ENCODE results near the gene CYP4Z1.

CYP4Z1 gene, protein sequence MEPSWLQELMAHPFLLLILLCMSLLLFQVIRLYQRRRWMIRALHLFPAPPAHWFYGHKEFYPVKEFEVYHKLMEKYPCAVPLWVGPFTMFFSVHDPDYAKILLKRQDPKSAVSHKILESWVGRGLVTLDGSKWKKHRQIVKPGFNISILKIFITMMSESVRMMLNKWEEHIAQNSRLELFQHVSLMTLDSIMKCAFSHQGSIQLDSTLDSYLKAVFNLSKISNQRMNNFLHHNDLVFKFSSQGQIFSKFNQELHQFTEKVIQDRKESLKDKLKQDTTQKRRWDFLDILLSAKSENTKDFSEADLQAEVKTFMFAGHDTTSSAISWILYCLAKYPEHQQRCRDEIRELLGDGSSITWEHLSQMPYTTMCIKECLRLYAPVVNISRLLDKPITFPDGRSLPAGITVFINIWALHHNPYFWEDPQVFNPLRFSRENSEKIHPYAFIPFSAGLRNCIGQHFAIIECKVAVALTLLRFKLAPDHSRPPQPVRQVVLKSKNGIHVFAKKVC

DNA sequence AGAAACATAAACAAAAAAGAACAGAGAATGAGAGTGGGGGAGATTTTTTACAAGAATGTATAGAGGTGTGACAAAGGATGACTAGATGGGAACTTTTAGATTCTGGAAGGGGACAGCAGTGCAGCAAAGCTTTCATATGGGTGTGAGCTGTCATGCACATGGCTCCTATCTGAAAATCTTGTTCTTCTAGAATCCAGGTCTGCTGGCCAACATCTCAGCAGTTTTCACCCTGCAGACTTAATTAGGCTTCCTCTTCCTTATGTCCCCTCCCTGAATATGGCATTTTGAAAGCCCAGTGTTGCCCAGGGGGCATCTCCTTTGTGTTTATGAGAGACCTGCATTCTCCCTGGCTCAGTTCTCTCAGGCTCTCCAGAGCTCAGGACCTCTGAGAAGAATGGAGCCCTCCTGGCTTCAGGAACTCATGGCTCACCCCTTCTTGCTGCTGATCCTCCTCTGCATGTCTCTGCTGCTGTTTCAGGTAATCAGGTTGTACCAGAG, at the start of gene CYP4Z1:
Gene CYP4Z1, plus strand, starts transcription at position 135 of the 498 bp plus-strand sequence. Its CDS starts 260 bp downstream, at position 395.
- TF ChIP-seq, protein P1, sequence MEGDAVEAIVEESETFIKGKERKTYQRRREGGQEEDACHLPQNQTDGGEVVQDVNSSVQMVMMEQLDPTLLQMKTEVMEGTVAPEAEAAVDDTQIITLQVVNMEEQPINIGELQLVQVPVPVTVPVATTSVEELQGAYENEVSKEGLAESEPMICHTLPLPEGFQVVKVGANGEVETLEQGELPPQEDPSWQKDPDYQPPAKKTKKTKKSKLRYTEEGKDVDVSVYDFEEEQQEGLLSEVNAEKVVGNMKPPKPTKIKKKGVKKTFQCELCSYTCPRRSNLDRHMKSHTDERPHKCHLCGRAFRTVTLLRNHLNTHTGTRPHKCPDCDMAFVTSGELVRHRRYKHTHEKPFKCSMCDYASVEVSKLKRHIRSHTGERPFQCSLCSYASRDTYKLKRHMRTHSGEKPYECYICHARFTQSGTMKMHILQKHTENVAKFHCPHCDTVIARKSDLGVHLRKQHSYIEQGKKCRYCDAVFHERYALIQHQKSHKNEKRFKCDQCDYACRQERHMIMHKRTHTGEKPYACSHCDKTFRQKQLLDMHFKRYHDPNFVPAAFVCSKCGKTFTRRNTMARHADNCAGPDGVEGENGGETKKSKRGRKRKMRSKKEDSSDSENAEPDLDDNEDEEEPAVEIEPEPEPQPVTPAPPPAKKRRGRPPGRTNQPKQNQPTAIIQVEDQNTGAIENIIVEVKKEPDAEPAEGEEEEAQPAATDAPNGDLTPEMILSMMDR (IDR thresholded peaks at IDR 0.05; ENCODE audit: control extremely low read depth, extremely low read depth, low read depth, missing control alignments) = no peak
- ChIA-PET CTCF (no interaction called here), POLR2A (no interaction called here)
- DNase-seq (ENCODE audit: extremely low spot score) = no peak

DNA sequence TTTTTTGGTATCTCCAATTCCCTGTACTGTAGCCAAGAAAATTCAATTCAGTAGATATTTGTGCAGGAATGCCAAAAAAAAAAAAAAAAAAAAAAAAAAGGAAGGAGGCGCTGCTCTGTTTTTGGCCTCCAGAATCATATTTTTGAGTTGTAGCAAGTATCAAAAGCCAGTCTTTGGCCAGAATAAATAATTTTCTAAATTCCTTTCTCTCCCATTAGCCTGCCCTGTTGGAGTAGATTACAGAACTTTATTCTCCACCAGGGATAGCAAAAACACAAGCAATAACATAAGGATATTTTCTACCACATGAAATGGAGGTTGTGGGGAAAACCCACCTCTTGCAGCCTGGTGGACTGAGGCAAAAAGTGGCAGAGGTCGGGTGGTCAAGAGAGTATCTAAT, 46.0 kb upstream of the CYP4Z1 start:
- no peak for DNase-seq (ENCODE audit: extremely low spot score)
- CTCF ChIA-PET = no interaction called here
- POLR2A ChIA-PET = no interaction called here
- TF ChIP-seq, protein P1 (IDR thresholded peaks at IDR 0.05; ENCODE audit: control extremely low read depth, extremely low read depth, low read depth, missing control alignments) = no peak

DNA sequence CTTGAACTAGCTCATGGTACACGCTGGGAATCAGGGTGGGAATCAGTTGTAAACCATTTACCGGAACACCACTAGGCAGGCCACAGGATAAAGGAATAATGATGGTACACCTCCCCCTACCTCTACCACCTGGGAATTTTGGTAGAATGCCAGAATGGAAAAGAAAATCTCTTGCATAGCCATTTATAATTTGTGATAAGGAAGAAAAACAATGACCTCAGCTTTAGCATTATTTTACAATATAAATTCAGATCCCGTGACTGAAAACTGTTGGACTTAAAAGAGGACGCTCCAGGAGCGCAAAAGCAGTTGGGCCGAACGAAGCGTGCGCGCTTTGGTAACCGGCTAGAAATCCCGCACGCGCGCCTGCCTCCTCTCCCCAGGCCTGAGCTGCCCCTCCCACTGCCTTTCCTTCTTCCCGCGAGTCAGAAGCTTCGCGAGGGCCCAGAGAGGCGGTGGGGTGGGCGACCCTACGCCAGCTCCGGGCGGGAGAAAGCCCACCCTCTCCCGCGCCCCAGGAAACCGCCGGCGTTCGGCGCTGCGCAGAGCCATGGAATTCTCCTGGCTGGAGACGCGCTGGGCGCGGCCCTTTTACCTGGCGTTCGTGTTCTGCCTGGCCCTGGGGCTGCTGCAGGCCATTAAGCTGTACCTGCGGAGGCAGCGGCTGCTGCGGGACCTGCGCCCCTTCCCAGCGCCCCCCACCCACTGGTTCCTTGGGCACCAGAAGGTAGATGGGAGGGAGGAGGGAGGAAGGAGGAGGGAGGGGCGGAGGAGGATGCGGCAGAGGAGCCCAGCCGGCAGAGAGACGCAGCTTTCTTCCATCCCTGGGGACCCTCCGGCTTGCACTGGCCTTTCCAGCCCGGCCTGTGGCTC, 43.5 kb upstream of the CYP4Z1 start, which contains the start of gene CYP4X1:
Gene CYP4X1, plus strand, starts transcription at position 402 of the 873 bp plus-strand sequence. Its CDS starts 149 bp downstream, at position 551.
- DNase-seq (ENCODE audit: extremely low spot score) = no peak
- TF ChIP-seq, protein P1 (IDR thresholded peaks at IDR 0.05; ENCODE audit: control extremely low read depth, extremely low read depth, low read depth, missing control alignments) = no peak
- POLR2A ChIA-PET = no interaction called here
- CTCF ChIA-PET = no interaction called here

DNA sequence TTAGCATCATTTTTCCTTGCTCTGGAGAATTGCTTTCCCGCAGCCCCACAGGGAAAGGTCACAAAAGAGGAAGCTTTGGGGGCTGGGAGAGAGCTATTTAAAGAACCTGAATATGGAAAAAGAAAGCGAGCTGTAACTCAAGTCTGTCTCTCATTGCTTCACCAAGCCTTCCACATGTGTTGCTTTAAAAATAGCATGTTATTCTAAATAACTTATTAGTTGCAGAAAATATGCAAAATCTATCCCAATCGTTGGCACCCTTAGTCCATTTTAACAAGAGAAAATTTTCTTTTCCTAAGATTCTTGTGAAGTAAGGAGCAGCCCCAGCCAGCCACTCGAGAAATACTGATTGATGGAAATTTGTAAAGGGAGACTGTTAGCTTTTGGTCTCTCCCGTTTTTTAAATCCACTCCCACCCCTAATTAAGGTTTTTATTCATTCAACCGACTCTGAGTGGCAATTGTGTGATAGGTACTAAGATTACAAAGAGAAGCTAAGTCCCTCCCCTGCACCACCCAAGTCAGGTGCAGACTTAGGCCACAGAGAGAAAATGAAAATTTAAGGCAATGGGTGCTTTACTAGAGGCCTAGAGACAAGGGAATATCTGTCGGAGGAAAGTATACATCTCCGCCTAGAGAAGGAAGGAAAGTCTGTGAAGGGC, 42.8 kb upstream of the CYP4Z1 start:
- CTCF ChIA-PET = interaction anchor here (0.9 kb wide), 1 partner anchor 34 kb away, joined by 3 read pairs; no protein-coding TSS in a partner anchor
- TF ChIP-seq, protein P1 (IDR thresholded peaks at IDR 0.05; ENCODE audit: control extremely low read depth, extremely low read depth, low read depth, missing control alignments) = no peak
- DNase-seq (ENCODE audit: extremely low spot score) = no peak
- POLR2A ChIA-PET = no interaction called here

DNA sequence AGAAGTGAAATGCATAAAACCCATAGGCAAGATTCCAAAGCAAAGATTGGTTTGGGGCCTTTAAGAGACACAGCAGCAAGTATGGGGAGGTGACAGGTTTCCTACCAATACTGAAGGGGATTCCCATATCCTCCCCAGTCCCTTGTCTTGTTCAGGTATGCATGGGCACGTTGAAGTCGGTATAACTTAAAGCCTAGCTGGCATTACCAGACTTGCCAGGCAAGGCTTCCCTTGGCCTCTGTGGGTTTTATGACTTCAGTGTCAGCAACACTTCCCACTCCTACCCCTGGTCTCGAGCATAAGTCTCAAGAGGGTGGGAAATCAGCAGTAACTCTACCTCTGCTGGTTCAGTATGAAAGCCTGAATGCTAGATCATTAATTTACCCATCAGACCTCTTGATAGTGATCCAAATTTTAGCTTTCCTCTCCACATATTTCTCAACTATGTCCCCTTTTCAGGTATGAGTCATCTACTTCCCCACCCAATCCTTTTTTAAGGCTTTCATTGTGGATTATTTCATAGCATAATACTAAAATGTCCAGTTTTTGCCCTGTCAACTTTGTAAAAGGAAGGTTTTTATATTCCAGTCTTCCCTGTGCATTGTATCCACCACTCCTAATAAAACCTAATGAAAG, 36.7 kb upstream of the CYP4Z1 start:
- TF ChIP-seq, protein P1 (IDR thresholded peaks at IDR 0.05; ENCODE audit: control extremely low read depth, extremely low read depth, low read depth, missing control alignments) = no peak
- no peak for DNase-seq (ENCODE audit: extremely low spot score)
- ChIA-PET POLR2A (no interaction called here), CTCF (interaction anchor here (0.8 kb wide), 1 partner anchor 8 kb away, joined by 3 read pairs; no protein-coding TSS in a partner anchor)

All from GM10248 (cell line).